K562 (cell line): ENCODE data around the gene NLK. TPM values are rescaled to one million over a fixed set of nuclear protein-coding genes. Genes with fewer than 3 reads are reported as not detected.
A peak's percentile ranks its signal among the peaks of the same experiment; 100 is the strongest.

Experiments used
- CCNT2 ChIP-seq: IDR thresholded peaks from 2 replicates; pipeline ENCODE4 v1.6.1; 2011; ENCODE audit warnings: borderline replicate concordance, low read depth, mild to moderate bottlenecking, moderate library complexity, mixed read lengths, low read length; ENCODE audit not compliant: insufficient read length; ENCODE audit errors: extremely low read depth
- CREB5 ChIP-seq: fragments of 250-450 bp; sonication (Bioruptor Pico); IDR thresholded peaks from 2 replicates; pipeline ENCODE4 v1.5.0; 2020; ENCODE audit warnings: mild to moderate bottlenecking
- EP300 ChIP-seq: IDR thresholded peaks from 2 replicates; pipeline ENCODE4 v1.6.1; 2012; ENCODE audit warnings: low read length, improper control_type of control experiment
- ETV5 ChIP-seq: sonication (generic); formaldehyde crosslinking; IDR thresholded peaks from 2 replicates; pipeline ENCODE4 v1.4.0; 2020; ENCODE audit warnings: low read depth, mild to moderate bottlenecking, missing genetic modification reagents
- FOXJ3 ChIP-seq: sonication (generic); formaldehyde crosslinking; IDR thresholded peaks from 2 replicates; pipeline ENCODE4 v1.4.0; 2020; ENCODE audit warnings: mild to moderate bottlenecking, missing genetic modification reagents
- FOXP1 ChIP-seq: sonication (generic); formaldehyde crosslinking; IDR thresholded peaks from 2 replicates; pipeline ENCODE4 v1.8.0; 2022; ENCODE audit warnings: mild to moderate bottlenecking, missing genetic modification reagents
- GABPB1 ChIP-seq: sonication (generic); formaldehyde crosslinking; IDR thresholded peaks from 2 replicates; pipeline ENCODE4 v1.8.0; 2022; ENCODE audit warnings: mild to moderate bottlenecking, missing genetic modification reagents
- GTF2A2 ChIP-seq: IDR thresholded peaks from 2 replicates; pipeline ENCODE4 v1.6.1; 2016; ENCODE audit warnings: mild to moderate bottlenecking, missing genetic modification characterization, missing compliant biosample characterization
- GTF2F1 ChIP-seq: IDR thresholded peaks from 2 replicates; pipeline ENCODE4 v1.6.1; 2011; ENCODE audit warnings: low read depth, low read length, improper control_type of control experiment
- HDAC2 ChIP-seq: fragments of 450-650 bp; IDR thresholded peaks from 2 replicates; pipeline ENCODE4 v1.6.1; 2016; ENCODE audit warnings: mild to moderate bottlenecking
- HDAC8 ChIP-seq: fragments of 450-650 bp; IDR thresholded peaks from 2 replicates; pipeline ENCODE4 v1.6.1; 2016; ENCODE audit warnings: mild to moderate bottlenecking, missing genetic modification characterization, moderate library complexity, missing compliant biosample characterization
- KLF10 ChIP-seq: fragments of 250-450 bp; sonication (Bioruptor Pico); IDR thresholded peaks from 2 replicates; pipeline ENCODE4 v1.6.1; 2021; ENCODE audit warnings: matching md5 sums
- MYBL2 ChIP-seq, 2 experiments: fragments of 450-650 bp in 1 of 2; sonication (generic) in 1 of 2; formaldehyde crosslinking in 1 of 2; IDR thresholded peaks; 2 replicates each; pipeline versions ENCODE4 v1.6.1 to v1.8.1; 2017 to 2022; ENCODE audit warnings: borderline replicate concordance in 1 of 2, inconsistent platforms in 1 of 2, low read depth in 1 of 2, mild to moderate bottlenecking in 1 of 2, missing genetic modification reagents in 1 of 2, moderate library complexity in 1 of 2
- PHB2 ChIP-seq: fragments of 450-650 bp; IDR thresholded peaks from 2 replicates; pipeline ENCODE4 v1.6.1; 2017; ENCODE audit warnings: low read depth
- POLR3A ChIP-seq: IDR thresholded peaks from 2 replicates; pipeline ENCODE4 v1.6.1; 2011; ENCODE audit warnings: borderline replicate concordance, mild to moderate bottlenecking, moderate library complexity; ENCODE audit not compliant: insufficient read length, insufficient read depth; ENCODE audit errors: extremely low read depth
- TCF7L2 ChIP-seq: fragments of 150-350 bp; IDR thresholded peaks from 2 replicates; pipeline ENCODE4 v1.6.1; 2016; ENCODE audit warnings: low read depth, mild to moderate bottlenecking, low read length, moderate library complexity
- THAP7 ChIP-seq: fragments of 250-450 bp; sonication (Bioruptor Pico); IDR thresholded peaks from 2 replicates; pipeline ENCODE4 v1.5.0; 2021
- TRIM28 ChIP-seq: fragments of 450-650 bp; IDR thresholded peaks from 2 replicates; pipeline ENCODE4 v1.6.1; 2017
- TSC22D4 ChIP-seq: fragments of 450-650 bp; IDR thresholded peaks from 2 replicates; pipeline ENCODE4 v1.6.1; 2016; ENCODE audit warnings: missing genetic modification characterization, missing biosample characterization, control low read depth
- XRCC4 ChIP-seq: IDR thresholded peaks from one replicate; pipeline ENCODE4 v1.6.1; 2011; ENCODE audit not compliant: insufficient read depth, insufficient read length; ENCODE audit errors: extremely low read depth
- ZBTB17 ChIP-seq: fragments of 450-650 bp; formaldehyde crosslinking; IDR thresholded peaks from 2 replicates; pipeline ENCODE4 v1.4.0; 2020; ENCODE audit warnings: mild to moderate bottlenecking
- ZC3H4 ChIP-seq: sonication (generic); formaldehyde crosslinking; IDR thresholded peaks from 2 replicates; pipeline ENCODE4 v1.9.0; 2021; ENCODE audit warnings: missing genetic modification reagents, borderline replicate concordance
- ZFP30 ChIP-seq: fragments of 250-450 bp; sonication (Bioruptor Pico); IDR thresholded peaks from 2 replicates; pipeline ENCODE4 v1.8.0; 2022; ENCODE audit warnings: moderate library complexity, mild to moderate bottlenecking, inconsistent platforms, borderline replicate concordance
- ZNF143 ChIP-seq: sonication (generic); formaldehyde crosslinking; IDR thresholded peaks from 2 replicates; pipeline ENCODE4 v1.9.0; 2022; ENCODE audit warnings: mild to moderate bottlenecking, missing genetic modification reagents
- ZNF584 ChIP-seq: fragments of 200-800 bp; sonication (Bioruptor generic); IDR thresholded peaks from 2 replicates; pipeline ENCODE4 v1.6.1; 2016; ENCODE audit warnings: low read depth, mild to moderate bottlenecking, missing genetic modification characterization, missing compliant biosample characterization
- polyA plus RNA-seq, 8 experiments: library from polyadenylated mRNA; depleted of rRNA in 4 of 8; stranded (reverse) in 5 of 8; unstranded in 3 of 8; fragments of >200 nt; fragmentation: Nextera tagmentation in 2 of 8; fragmentation: Illumina TruSeq in 1 of 8; extraction: Ambion mirVana in 2 of 8; extraction: Trizol in 1 of 8; gene quantifications; 2 replicates each; pipeline versions ENCODE4 v1.2.1 to v1.2.3, GENCODE V29; 2011 to 2014; ENCODE audit warnings: inconsistent platforms in 1 of 8, missing spikeins in 1 of 8
- total RNA-seq, 7 experiments: library from RNA; depleted of rRNA in 6 of 7; stranded (reverse); fragments of >200 nt in 6 of 7; fragmentation: Illumina TruSeq in 2 of 7; extraction: Trizol in 2 of 7; gene quantifications; 2 replicates each; pipeline versions ENCODE4 v1.2.1 to v1.2.3, GENCODE V29; 2011 to 2021; ENCODE audit warnings: low replicate concordance in 1 of 7
- TF ChIP-seq, protein P1 (sequence below), 2 experiments: fragments of 450-650 bp; conservative IDR thresholded peaks; 2 replicates each; pipeline ENCODE4 v1.6.1; 2017; ENCODE audit warnings: mild to moderate bottlenecking in 2 of 2, moderate library complexity in 2 of 2

NLK gene
- total and polyA plus RNA-seq, 9 of the 15 experiments (the other 6 are each of a cell fraction or from before 2014, with no cell fraction given) = 10.9 to 59.6 (median 26.7) TPM

DNA sequence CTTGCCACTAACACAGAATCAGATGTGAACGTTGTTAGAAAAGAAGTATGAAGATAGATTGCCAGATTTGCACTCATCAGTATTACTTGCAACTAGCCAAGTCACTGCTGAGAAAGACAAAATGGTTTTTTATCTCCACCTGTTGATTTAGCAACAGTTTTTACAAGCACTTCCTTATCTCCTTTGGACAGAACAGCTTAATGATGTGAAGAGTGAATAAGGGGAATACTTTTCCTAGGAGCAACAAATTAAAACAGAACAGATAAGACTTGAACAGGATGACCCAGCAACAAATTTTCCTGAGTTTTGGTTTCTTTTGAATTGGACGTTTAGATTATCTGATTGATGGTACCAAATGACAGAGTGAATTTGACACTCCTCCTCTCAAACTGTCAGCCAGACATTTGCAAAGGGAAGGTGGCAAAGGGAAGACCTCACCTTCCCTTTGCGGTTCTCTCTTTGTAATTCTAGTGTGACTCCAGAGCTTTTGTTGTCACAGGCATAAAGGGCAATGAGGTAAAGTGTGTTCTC lies 130.6 kb downstream of the NLK start (continued):
- TF ChIP-seq XRCC4 = no peak
- TF ChIP-seq CCNT2 = peak; percentile 98
- peak; percentile 100 for TF ChIP-seq EP300
- TF ChIP-seq ZBTB17 (CRISPR knock-in tag) = no peak
- no peak for TF ChIP-seq THAP7 (CRISPR knock-in tag)
- no peak for TF ChIP-seq POLR3A
- TF ChIP-seq ZC3H4 (CRISPR knock-in tag) = no peak
- TF ChIP-seq TSC22D4 (tag) = no peak
- TF ChIP-seq HDAC2 = peak; percentile 100
- no peak for TF ChIP-seq FOXJ3 (CRISPR knock-in tag)
- no peak for TF ChIP-seq ETV5 (CRISPR knock-in tag)
- peak; percentile 43; the same call in 1 of the 2 replicates for TF ChIP-seq TRIM28
- no peak for TF ChIP-seq KLF10 (CRISPR knock-in tag)
- no peak for TF ChIP-seq GTF2A2 (tag)
- TF ChIP-seq CREB5 (CRISPR knock-in tag) = no peak
- TF ChIP-seq PHB2 = peak; percentile 91
- TF ChIP-seq ZNF143 = no peak
- TF ChIP-seq ZNF584 (CRISPR knock-in tag) = peak; percentile 92
- no peak for TF ChIP-seq GABPB1
- no peak for TF ChIP-seq GTF2F1
- no peak for TF ChIP-seq ZFP30 (CRISPR knock-in tag)
- no peak for TF ChIP-seq FOXP1 (CRISPR knock-in tag)
- TF ChIP-seq, protein P1, sequence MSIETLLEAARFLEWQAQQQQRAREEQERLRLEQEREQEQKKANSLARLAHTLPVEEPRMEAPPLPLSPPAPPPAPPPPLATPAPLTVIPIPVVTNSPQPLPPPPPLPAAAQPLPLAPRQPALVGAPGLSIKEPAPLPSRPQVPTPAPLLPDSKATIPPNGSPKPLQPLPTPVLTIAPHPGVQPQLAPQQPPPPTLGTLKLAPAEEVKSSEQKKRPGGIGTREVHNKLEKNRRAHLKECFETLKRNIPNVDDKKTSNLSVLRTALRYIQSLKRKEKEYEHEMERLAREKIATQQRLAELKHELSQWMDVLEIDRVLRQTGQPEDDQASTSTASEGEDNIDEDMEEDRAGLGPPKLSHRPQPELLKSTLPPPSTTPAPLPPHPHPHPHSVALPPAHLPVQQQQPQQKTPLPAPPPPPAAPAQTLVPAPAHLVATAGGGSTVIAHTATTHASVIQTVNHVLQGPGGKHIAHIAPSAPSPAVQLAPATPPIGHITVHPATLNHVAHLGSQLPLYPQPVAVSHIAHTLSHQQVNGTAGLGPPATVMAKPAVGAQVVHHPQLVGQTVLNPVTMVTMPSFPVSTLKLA (conservative IDR thresholded peaks at IDR 0.05) = peak; percentile 35 to 88; a peak in 2 of 4 replicates
- no peak for TF ChIP-seq HDAC8 (tag)
- TF ChIP-seq TCF7L2 = no peak
- TF ChIP-seq MYBL2 (IDR thresholded peaks at IDR 0.05; ENCODE audit: low read depth) = peak; percentile 77; the same call in 1 of the 2 replicates
- no peak for TF ChIP-seq MYBL2 (CRISPR knock-in tag; IDR thresholded peaks at IDR 0.05; ENCODE audit: borderline replicate concordance)
